HG02938 (cell line): ENCODE data around the gene GBX2.
"Not testable (repeated sequence)": the region's sequence is repeated elsewhere in the genome, so short reads cannot be mapped to it uniquely, and the experiment has no call there.

Experiments
- ATAC-seq: cut with Tn5 transposase; IDR thresholded peaks from one replicate; pipeline ENCODE4 v1.9.1; 2021; ENCODE audit warnings: mild to moderate bottlenecking, moderate library complexity; ENCODE audit not compliant: unreplicated experiment

The GBX2 gene

DNA sequence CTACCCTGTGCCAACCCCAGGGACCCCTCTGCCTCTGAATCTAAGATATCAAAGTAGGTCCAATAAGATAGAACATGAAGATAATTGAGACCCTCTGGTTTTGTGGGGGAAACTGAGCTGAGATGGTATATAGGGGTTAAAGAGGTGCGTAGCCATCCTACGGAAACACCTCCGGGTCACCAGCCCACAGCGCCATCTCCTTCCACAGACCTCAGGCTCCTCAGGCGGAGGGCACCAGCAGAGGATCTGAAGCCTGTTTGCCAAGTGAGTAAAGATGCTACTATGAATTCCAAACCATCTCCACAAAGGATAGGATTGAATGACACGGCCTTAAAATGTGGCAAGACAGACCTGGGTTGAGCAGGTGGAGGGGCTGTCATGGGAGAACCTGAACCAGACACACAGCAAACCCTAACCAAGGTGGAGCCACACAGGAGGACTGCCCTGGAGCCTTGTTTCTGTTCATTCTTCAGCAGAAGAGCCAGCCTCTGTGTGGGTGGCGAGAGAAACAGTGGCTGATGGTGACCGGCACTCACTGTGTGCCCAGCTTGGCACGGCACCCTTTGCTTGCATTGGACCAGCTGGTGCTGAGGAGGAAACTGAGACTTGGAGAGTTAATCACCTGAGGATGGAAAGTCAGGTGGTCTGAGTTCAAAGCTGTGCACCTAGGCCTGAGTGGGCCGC, 10.2 kb downstream of the GBX2 start:
- no peak for ATAC-seq

- ATAC-seq, result no peak
These were observed 10.8 kb downstream of the GBX2 start for GRCh38 chr2:236157366-236157765.

- ATAC-seq, result no peak
These were observed 11.4 kb downstream of the GBX2 start for GRCh38 chr2:236156860-236157194.

DNA sequence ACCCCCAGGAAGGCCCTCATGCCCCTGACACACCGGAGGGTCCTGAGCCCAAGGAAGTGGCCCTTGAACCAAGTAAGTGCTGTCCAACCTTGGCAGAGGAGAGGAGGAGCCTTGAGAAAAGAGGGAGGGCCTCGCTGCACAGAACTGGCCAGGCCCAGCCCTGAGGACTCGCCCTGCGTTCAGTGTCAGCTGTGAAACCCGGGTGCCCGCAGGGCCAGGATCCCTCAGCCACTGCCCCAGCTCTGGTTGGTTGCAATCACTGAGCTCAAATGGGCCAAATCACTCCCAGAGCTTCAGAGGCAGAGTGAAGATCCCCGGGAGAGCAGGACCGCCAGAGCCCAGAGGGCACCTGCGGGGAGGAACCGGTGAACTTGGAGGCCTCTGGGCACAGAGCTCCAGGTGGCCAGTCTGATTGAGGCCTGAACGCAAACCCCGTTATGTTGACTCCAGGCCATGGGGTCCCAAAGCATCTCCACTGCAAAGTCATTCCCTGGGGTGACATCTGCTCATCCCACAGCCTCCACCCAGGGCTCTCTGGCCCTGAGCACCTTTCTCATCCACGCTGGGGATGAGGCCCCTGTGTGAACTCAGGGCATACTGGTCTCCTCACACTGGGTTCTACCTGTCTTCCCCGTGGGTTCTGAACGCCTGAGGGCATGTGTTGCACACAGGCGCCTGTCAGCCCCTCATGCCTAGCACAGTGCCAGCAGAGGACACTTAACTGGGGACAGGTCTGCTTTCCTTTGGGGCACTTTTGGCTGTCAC, 11.9 kb downstream of the GBX2 start:
- no peak for ATAC-seq

- ATAC-seq, result no peak
These were observed 12.8 kb downstream of the GBX2 start for GRCh38 chr2:236155406-236155805.

DNA sequence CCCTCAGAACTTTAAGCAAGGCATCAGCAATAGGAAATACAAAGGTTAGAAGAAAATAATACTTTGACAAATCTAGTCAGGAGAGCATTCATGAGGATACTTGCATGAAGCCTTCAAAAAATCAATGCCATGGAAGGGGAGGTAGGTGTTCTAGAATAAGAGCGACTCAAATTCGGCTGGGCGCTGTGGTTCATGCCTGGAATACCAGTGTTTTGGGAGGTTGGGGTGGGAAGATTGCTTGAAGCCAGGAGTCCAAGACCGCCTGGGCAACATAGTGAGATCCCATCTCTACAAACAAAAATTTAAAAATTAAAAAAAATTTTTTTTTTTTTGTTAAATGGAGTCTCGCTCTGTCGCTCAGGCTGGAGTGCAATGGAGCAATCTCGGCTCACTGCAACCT, 21.8 kb downstream of the GBX2 start:
- no peak for ATAC-seq

GRCh38 chr2:236143811-236144210, 24.4 kb downstream of the GBX2 start:
- no peak for ATAC-seq

- ATAC-seq, result not testable (repeated sequence)
These were observed 26.6 kb downstream of the GBX2 start for GRCh38 chr2:236141616-236142015.

DNA sequence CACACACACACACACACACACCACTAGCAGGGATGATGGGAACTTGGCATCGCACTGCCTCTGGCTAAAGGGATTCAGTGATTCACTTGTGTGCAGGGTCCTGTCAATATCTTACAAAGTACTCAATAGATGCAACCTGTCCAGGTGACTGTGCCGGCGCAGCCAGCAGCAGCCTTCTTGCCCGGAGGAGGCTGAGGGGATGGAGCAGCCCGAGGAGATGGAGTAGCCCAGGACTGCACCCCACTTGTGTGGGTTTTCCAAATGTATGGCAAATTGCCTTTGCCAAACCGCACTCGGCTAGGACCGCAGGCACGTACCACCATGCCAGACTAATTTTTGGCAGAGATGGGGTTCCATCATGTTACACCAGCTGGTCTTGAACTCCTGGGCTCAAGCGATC, 31.1 kb downstream of the GBX2 start:
- ATAC-seq, result no peak

- no peak for ATAC-seq
These were observed 31.6 kb downstream of the GBX2 start for GRCh38 chr2:236136538-236136937.

DNA sequence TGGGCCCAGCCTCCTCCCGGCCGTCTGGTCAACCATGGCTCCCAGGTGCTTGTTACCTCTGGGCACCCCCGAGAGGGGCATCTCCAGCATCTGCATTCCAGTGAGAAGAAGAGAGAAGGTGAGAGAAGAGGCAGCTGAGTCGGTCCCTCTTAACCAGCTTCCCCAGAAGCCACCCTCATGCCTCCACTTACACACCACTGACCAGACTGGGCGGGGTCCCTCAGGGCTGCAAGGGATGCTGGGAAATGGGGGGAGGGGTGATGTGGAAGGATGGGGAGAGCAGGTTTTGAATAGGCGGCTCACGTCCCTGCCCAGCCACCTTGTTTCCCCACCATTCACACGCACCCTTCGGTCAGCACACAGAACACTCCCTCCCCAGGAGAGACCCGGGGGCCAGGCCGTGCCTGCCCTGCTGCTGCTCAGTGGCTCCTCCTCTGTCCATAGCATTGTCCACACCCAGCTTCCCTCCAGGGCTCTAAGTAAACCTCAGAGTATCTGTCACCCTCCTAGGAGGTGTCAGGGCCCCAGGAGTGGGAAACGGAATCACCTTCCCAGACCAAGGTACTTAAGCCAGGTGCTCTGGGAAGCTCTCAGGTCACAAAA, 34.7 kb downstream of the GBX2 start:
- no peak for ATAC-seq

GRCh38 chr2:236131073-236131692, 37.0 kb downstream of the GBX2 start:
- no peak for ATAC-seq

- no peak for ATAC-seq
These were observed 37.7 kb downstream of the GBX2 start for GRCh38 chr2:236130349-236130998.

DNA sequence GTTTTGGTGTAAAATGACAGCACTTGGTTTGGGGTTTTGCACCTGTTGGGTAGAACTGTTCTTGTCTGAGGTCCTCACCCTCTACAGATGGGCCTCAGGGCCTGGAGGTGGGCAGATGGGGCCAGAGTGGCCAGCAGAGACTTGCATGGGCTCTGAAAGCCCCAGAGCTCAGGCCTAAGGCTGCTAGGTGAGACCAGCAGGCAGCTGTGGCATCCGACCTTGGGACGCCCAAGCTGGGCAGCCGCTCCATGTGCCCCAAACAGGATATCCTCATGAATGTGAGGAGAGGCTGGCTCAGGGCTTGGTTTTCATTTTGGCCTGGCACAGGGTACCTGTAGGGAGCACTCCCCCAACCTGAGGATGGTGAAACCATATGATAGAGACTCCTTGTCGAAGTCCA, 38.3 kb downstream of the GBX2 start:
- ATAC-seq, result no peak

GRCh38 chr2:236128321-236128720, 39.9 kb downstream of the GBX2 start:
- no peak for ATAC-seq

DNA sequence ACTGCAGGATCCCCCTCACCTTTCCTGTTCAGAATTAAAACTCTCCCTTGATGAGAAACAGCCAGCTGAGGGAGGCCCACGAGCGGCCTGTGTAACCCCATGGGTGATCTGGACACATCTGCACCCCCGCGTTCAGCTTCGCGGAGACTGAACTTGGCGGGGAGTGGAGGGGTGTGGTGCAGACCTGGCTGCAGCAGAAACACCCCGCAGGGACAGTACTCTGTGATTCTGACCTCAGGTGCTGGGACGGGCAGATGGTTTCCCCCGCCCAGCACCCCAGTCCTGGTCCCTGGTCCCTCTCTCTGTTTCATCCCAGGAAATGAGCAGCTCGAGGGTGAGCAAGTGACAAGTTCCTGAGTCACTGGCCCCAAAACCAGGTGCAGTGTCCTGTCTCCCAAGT, 41.2 kb downstream of the GBX2 start:
- no peak for ATAC-seq

- no peak for ATAC-seq
These were observed 42.6 kb downstream of the GBX2 start for GRCh38 chr2:236125541-236125940.

DNA sequence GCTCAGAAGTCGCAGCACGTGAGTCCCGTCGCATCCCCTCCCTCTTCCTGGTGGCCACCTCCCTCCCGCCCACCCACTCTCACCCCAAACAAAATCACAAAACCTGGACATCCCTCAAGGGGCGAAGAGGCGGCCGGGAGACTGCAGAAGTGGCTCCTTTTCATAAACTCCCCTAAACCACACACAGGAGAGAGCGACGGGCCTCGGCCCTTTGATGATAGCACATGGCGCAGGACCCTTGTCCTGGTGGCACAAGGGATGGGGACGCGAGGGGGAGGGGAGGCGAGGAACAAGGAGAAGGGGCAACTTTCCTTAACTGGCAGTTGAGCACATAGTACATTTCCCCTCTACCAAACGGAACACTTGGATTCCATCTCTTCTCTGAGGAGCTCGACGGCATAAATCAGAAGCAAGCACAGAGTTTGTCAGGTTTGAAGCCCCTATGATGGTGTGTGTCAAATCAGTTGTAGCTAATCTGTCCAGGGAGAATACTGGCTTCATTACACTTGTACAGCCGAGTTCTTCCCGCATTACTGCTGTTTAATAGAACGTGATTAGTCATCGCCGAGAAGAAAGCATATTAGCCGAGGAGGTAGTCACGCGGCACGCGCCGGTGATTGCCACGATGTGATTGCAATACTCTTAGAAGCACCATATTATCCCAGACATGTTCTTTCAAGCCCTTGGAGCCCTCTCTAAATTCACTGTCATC, 43.8 kb downstream of the GBX2 start:
- no peak for ATAC-seq

- ATAC-seq, result no peak
These were observed 44.5 kb downstream of the GBX2 start for GRCh38 chr2:236123716-236124115.

- ATAC-seq, result no peak
These were observed 46.0 kb downstream of the GBX2 start for GRCh38 chr2:236122236-236122635.

DNA sequence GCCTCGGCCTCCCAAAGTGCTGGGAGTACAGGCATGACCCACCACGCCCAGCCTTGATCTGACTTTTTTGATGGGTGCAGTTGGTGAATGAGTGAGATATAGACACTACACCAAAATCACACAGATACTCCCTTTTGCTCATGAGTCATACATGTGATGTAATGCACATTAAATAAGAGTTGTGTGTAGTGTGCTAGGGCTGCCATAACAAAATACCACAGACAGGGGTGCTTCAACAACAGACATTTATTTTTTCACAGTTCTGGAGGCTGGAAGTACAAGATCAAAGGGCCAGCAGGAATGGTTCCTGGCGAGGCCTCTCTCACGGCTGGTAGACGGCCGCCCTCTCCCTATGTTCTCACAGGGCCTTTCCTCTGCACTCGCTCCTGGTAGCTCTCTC, 46.6 kb downstream of the GBX2 start:
- ATAC-seq, result no peak
